G401.6 (cell line): ENCODE measurements around the gene IRF4.

ENCODE experiments used
- FAIRE-seq: peaks from 2 replicates; lab custom pipeline; 2012; peaks lifted over from hg19 to GRCh38; lab: Jason Lieb, UNC

Gene IRF4

DNA sequence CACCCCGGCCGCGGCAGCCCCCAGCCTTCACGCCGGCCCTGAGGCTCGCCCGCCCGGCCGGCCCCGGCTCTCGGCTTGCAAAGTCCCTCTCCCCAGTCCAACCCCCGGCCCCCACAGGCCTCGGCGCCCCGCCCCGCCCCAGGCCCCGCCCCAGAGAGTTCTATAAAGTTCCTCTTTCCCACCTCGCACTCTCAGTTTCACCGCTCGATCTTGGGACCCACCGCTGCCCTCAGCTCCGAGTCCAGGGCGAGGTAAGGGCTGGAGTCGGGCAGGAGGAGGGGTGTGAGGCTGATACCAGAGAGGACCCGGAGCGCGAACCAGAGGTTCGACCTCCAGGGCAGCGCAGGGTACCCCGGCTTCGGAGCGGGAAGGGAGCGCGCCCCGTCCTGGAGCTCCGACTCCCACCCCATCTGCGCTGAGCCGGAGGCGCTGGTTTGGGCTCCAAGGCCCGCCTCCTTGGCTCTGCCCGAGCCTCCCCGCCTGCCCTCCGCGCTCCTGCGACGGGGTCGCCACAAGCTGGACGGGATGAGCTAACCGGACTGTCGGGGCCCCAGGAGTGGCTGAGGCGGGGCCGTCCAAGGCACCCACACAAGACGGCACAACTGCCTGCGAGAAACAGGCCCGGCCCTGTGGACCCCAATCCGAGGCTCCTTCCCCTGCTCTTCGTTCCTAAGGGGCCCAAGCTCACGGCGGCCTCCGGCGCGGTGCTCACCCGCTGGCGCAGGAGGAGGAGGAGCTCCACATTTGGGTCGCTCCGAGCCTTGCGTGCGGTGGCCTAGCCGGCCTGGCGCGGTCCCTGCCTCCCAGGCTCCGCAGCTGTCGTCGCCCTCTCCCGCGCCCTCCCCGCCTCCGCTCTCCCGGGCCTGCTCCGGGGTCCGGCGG, at the start of gene IRF4:
TSS of gene IRF4 (plus strand) at position 194 of the 882 bp plus-strand sequence. CDS start 1,401 bp downstream, outside the sequence.
- FAIRE-seq, result no peak

DNA sequence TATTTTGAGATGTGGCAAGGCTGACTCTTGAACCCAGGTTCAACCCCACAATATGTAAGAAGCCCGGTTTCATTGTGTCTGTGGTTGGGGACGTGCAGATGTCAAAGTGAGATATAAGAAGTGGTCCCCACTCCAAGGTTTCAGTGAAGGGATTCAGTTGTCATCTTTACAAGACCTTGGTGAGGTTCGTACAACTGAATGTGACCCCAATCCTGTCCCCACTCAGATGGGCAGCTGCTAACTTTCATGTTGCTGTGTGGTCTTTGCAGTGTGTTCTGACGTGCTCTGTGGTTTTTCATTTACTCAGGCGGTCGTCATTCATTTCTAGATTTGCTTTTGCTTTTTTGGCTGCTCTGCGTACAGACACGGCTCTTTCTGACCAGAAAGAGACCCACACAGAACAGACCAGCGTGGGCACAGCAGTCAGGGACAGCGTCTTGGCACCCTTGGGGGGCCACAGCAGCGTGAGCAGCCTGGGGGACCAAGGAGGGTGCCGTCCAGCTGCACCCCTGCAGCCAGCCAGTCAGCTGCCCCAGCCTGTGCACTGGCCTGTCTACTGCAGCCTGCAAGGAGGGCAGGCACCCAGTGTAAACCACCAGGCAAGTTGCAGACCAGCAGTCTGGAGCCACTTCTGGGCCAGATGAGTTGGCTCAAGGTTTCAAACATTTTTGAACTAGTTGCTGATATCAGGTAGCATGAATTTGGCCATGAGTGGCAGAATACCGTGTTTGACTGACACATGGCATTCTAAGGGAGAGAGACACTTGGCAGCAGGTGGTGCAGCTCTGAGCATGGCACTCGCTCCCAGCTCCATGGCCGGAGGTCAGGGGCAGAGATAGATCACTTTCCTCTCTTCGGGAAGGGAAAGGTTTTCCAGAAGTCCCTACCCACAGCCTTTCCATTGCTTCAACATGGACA, 49.4 kb upstream of the IRF4 start:
- no peak for FAIRE-seq

DNA sequence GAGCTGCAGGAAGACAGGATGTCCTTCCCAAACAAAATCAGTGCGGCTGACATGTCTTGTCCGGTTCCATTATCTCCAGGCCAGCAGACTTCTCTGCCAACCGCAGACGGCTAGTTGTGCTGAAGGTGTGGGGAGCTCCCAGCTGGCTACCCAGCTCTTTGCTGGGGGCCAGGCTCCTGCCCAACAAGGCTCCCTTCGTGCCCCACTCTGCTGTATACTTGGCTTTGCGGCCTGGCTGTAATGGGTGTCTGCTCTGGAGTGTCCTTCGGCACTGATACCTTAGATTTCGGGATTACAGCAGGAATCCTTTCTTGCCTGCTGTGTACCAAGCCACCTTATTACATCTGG, 48.7 kb upstream of the IRF4 start:
- FAIRE-seq, result no peak

DNA sequence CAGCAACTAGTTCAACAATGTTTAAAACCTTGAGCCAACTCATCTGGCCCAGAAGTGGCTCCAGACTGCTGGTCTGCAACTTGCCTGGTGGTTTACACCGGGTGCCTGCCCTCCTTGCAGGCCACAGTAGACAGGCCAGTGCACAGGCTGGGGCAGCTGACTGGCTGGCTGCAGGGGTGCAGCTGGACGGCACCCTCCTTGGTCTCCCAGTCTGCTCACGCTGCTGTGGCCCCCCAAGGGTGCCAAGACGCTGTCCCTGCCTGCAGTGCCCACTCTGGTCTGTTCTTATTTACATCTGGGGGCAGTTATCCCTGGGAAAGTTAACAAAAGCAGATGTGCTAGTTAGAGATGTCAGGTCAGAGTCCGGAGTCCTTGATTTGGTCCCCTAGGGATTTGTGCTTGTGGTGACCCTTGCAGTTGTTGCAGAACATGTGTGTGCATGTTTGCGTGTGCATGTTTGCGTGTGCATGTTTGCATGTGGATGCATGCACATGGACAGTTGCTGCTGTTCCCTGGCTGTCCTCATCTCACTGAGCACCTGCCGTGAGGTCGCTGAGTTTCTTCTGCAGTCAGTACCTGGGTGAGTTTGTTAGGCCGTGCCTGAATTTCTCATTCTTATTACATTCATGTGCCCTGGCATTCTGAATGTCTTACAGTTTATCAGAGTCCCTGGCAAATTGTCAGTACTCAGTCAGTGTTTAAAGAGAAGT, 48.2 kb upstream of the IRF4 start:
- no peak for FAIRE-seq

DNA sequence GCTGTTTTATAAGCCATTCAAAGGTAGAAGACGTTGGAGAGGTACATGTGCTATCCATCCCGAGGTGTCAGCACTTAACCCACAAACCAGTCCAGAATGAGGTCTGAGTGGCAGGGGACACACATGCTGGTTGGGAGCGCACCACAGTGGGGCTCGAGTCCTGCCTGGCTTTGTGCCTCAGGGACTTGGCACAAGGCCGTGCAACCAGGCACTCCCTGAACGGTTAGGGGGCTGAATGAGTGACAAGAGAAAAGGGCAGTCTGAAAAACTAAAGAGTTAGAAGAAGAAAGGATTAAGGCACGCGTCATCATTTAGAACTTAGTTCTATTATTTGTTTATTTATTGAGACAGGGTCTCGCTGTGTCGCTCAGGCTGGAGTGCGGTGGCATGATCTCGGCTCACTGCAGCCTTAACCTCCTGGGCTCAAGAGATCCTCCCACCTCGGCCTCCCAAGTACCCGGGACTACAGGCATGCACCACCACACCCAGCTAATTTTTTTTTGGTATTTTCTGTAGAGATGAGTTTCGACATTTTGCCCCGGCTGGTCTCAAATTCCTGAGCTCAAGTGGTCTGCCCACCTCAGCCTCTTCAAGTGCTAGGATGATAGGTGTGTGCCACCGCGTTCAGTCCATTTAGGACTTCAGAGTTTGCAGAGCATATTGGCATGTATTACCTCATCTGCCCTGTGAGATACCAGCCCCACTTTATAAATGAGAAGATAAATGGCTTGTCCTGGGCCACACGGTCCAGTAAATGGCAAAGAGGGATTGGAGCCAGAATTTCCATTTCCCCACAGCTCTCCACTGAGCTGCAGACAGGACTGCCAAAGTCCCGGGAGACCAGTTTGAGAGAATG, 47.4 kb upstream of the IRF4 start:
- FAIRE-seq, result no peak

DNA sequence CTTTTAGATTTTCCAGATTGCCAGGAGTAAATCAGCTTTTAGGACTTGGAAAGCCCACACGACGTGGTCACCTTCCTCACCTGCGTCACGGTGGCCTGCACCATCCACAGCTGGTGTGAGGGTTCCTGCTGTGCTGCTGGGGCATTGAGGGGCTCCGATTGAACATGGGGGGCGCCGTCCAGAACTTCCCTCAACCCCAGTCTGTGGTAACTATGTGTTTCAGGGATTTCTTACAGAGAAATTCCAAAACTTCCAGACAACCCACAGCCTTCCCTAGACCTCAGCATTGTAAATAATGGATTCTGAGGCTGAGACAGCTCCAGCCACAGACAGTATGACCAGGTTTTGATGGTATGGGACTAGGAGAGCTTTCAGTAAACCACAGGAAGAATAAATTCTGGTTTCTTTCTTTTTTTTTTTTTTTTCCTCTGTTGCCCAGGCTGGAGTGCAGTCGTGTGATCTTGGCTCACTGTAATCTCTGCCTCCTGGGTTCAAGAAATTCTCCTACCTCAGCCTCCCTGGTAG, 46.7 kb upstream of the IRF4 start:
- no peak for FAIRE-seq

DNA sequence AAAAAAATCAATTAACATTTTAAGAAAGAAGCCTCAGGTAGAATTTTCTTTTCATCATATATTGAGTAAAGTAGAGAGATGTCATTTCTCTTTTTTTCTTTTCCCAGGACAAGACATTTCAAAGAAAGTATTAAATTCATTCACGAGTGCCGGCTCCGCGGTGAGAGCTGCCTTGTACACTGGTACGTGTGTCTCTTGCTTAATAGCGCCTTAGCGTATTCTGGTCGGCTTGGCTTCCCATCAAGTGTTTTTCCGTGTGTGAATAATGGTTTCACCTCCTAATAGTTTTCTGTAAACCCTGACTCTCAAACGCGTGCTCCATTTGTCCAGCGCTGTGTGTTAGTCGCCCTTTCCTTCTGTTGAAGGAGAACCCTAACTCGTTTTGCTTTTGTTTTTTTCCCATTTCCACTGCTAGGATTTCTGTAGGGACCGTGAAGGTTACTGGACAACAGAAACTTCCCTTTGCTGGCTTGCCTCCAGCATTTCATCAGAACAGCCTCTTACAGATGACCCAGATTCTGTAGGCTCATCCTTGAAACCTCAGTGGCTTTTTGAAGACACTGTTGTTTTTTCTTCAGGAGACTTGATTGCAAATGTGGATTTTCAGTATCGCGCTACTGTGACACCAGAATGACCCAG, 45.7 kb upstream of the IRF4 start:
- FAIRE-seq, result no peak

DNA sequence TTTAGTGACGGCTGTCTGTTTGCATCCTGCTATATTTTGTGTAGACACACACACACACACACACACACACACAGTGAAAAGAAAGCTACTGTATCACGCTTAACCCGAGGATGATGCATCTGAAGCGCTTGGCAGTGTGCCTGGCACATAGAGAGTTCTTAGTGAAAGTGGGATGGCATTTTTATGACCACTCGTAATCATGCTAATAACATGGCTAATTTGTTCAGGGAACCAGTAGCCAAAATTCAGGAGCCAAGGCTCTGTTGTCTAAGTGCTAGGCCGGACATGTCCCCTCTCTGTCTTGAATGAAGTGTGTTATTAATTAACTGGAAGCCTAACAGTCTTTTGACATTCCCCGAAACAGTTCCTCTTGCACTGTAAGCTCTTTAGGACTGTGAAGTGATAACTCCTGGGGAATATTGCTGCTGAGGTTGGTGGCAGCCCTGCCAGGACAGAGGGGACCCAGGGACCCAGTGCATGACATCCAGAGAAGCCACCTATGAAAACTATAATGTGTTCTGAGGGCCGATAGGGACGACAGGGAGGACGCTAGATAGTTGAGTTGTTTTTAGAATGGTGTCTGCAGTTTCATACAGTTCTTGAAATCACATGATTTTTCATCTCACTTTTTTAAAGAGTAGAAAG, 45.0 kb upstream of the IRF4 start:
- FAIRE-seq, result no peak

DNA sequence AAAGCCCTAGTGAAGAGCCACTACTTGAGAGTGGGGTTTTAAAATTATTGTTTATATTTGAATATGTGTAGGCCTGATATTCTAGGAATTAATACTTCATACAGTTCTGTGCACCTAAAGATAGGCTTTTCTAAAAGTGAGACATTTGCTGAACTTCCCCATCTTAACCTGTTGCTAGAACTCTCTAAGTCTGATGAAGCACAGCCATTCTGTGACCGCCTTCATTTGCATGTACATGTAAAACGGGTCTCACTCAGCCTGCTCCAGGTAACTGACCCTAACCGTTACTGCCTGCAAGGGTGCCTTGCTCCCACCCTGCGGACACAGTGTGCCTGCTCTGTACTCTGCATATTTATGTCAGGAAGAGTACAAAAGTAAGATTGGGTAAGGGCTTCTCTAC, 44.3 kb upstream of the IRF4 start:
- no peak for FAIRE-seq

DNA sequence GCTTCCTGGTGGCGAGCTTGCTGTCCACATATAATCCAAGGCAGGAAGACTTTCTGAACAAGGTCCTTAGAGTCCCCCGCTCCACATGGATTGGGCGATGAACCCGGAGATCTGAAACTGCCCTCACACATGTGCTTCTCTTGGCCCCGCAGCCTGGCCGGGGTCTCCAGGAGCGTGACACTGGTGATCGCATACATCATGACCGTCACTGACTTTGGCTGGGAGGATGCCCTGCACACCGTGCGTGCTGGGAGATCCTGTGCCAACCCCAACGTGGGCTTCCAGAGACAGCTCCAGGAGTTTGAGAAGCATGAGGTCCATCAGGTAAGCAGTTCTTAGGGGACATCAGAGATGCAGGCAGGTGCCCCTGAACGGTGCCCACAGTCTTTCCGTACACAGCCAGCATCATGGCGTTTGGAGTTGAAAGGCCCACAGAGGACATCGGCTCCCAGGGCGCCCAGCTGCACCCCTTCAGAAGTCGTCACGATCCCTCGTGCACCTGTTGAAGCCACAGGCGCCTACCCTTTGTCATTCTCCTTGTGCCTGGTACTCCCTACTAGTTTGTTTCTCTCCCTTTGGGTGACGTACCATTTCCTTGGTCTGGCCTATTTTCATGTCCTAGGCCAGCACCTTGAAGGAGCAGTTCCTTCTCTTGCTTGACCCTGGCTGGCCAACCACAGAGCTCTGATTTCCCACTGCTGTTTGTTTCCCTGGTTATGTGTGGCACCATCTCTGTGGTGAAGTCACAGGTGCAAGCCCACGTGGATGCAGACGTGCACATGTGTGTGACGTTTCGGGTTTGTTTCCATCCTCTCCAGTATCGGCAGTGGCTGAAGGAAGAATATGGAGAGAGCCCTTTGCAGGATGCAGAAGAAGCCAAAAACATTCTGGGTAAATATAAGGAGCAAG, 43.3 kb upstream of the IRF4 start:
- FAIRE-seq, result no peak

DNA sequence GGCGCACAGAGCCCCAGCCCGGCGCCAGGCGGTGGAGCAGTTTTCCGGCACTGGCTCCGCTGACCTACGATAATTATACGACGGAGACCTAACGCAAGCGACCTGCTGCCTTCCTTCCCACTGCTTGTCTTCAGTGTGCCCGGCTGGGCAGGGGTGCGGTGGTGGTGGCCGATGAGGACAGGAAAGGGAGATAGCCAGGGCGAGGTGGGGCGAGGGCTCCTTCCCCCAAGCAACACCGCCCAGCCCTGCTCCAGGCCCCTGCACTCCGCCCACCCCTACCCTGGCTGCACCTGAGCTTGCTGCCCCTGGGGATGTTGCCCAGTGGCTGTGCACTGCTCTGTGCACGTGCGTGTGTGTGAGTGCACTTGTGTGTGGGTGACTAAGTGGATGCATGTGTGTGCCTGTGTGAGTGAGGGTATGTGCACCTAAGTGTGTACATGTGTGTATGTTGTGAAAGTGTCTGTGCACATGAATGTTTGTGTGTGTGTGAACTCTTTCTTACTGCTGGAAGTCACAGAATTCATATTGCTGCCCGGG, 42.6 kb upstream of the IRF4 start:
- FAIRE-seq, result no peak

DNA sequence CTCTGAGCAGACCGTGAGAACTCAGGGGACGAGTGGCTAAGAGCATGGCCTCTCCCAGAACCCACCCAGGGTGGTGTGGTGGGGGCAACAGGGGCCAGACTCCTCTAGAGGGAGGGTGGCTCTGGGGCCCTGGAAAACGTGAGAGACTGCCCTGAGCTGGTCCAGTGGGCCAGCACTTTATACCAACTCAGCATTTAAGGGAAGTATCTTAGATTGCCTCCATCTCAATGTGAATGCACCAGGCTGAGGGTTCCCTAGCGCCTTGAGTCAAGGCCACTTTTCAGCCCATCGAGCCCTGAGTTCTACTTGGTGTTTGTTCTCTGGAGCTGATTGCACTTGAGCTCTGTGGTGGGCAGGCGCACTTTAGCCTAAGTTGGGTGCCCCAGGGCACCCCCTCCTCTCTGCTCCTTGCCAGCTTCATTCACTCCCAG, 42.0 kb upstream of the IRF4 start:
- FAIRE-seq, result no peak

DNA sequence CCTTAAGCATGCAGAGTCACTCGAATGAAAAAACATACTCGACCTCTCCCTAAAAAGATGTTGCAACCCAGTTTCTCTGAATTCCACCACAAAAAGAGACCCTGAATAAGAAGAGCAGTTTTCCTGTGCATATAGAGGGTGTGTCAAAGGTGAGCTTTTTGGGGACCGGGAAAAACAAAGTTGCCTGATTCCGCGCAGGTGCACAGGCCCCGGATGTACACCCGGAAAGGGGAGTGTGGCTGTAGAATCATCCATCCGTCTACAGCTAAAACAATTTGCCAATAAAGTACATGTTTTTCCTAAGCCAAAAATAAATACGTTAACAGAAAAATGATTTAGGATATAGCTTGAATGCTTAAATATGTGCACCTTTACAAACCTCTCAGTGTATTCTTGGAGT, 41.2 kb upstream of the IRF4 start:
- FAIRE-seq, result no peak

DNA sequence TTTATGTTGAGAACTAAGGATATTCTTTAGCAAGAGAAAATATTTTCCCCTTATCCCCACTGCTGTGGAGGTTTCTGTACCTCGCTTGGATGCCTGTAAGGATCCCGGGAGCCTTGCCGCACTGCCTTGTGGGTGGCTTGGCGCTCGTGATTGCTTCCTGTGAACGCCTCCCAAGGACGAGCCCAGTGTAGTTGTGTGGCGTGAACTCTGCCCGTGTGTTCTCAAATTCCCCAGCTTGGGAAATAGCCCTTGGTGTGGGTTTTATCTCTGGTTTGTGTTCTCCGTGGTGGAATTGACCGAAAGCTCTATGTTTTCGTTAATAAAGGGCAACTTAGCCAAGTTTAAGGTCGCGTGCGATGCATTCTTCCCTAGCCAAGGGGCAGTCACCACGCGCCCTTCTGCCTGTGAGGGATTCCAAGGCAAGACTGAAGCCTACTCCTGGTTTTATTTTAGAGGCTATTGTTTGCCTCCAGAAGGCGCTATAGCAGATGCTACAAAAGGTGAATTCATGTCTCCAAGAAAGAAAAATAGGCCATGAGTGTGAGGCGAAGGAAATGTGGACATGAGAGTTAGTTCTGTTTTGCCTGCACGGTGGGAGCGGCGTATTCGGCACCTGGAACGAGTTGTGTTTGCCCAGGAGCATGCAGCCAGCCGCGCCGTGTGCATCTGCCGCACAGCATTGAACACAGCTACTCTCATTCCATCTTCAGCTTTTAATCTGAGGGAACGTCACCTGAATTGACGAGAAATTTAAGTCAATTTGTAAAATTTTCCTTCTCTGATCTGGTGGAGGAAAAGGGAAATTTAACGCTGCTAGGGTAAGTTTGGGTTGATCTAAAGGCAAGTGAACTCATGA, 40.3 kb upstream of the IRF4 start:
- no peak for FAIRE-seq

DNA sequence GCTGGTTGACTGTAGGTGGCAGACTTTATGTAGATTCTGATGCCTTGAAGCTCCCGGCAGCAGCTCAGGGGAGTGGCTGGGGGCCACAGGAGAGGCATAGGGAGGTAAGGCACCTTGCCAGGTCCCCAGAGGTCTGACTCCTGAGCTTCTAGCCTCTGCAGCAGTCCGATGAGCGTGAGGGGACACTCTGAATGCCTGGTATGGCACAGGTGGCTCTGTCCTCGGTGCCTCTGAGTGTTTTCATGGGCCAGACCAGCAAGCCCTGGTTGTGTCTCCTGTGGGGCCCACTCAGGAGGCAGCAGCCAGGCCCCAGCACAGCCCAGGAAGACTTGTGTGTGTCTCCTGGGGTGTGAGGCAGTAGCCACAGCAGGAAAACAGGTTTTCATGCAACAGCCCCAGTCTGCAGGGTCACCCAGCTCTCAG, 39.7 kb upstream of the IRF4 start:
- no peak for FAIRE-seq

DNA sequence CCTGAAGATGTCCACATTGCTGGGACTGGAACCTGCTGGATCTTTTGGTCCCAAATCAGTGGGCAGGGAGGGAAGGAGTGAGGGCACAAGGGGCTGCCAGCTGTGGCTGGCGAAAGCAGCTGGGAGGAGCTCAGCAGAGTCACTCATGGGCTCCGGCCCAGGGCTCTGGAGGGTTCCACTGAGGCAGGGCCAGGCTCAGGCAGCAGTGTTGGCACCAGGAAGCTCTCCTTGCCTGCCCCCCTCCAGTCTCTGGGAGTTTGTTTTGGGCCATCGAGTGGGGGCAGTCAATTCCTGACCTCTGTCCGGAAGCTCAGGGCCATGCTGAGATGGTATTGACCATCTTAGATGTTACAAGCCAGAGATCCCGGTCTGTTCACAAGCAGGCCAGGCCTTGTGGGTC, 39.1 kb upstream of the IRF4 start:
- no peak for FAIRE-seq

DNA sequence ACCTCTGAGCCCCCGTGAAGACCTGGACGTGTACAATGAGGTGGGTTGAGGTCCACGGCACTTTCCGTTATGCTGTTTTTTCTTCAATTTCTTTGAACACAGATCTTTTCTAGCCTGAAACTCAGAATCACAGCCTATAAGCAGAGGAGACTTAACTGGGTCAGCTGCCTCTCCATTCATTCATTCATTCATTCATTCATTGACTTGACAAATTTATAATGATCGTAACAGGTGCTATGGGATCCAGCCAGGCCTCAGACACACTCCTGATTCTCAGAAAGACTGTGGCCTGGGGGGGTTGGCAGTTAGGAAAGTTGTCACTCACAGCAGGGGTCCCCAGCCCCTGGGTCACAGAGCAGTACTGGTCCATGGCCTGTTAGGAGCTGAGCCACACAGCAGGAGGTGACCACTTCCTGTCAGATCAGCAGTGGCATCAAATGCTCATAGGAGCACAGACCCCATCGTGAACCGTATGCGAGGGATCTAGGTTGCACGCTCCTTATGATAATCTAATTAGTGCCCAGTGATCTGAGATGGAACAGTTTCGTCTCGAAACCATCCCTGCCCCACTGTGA, 38.6 kb upstream of the IRF4 start:
- no peak for FAIRE-seq
